H1 (cell line): ENCODE measurements around the gene INHBB. TPM values are rescaled to one million over a fixed set of nuclear protein-coding genes. Genes with fewer than 3 reads are reported as not detected.

Source experiments
- CHD7 ChIP-seq: fragments of 300-600 bp; sonication (generic); IDR thresholded peaks from 2 replicates; pipeline ENCODE4 v1.7.1; 2012; ENCODE audit warnings: low read length, moderate library complexity, mild to moderate bottlenecking, inconsistent platforms; ENCODE audit not compliant: insufficient replicate concordance
- EGR1 ChIP-seq: IDR thresholded peaks from 2 replicates; pipeline ENCODE4 v1.6.1; 2011; ENCODE audit warnings: low read depth, low read length, borderline replicate concordance
- EP300 ChIP-seq, 2 experiments: IDR thresholded peaks; 1 replicate in 1 of 2; 2 replicates in 1 of 2; pipeline ENCODE4 v1.6.1; 2011 to 2012; ENCODE audit warnings: low read depth in 2 of 2, low read length in 2 of 2, mild to moderate bottlenecking in 2 of 2, borderline replicate concordance in 1 of 2, inconsistent platforms in 1 of 2, moderate library complexity in 1 of 2
- EZH2 ChIP-seq: fragments of 200-600 bp; sonication (generic); IDR thresholded peaks from 2 replicates; pipeline ENCODE4 v1.7.1; 2012; ENCODE audit warnings: low read depth, mild to moderate bottlenecking, moderate library complexity, low read length, inconsistent platforms; ENCODE audit not compliant: severe bottlenecking
- HDAC6 ChIP-seq: IDR thresholded peaks from one replicate; pipeline ENCODE4 v1.7.1; 2012; ENCODE audit warnings: low read depth, mild to moderate bottlenecking, inconsistent platforms, low read length, moderate library complexity
- KDM4A ChIP-seq: IDR thresholded peaks from one replicate; pipeline ENCODE4 v1.7.1; 2012; ENCODE audit warnings: low read depth, mild to moderate bottlenecking, moderate library complexity, low read length, inconsistent platforms; ENCODE audit not compliant: severe bottlenecking
- NRF1 ChIP-seq: IDR thresholded peaks from 2 replicates; pipeline ENCODE4 v1.6.1; 2011; ENCODE audit warnings: mild to moderate bottlenecking, low read depth, low read length, improper control_type of control experiment
- POLR2AphosphoS5 ChIP-seq: IDR thresholded peaks from 2 replicates; pipeline ENCODE4 v1.6.1; 2011; ENCODE audit warnings: low read depth, low read length
- SIRT6 ChIP-seq: IDR thresholded peaks from one replicate; pipeline ENCODE4 v1.7.1; 2012; ENCODE audit warnings: low read length, inconsistent platforms
- TBP ChIP-seq: IDR thresholded peaks from 2 replicates; pipeline ENCODE4 v1.6.1; 2011; ENCODE audit warnings: low read depth, low read length, improper control_type of control experiment
- ZNF274 ChIP-seq: IDR thresholded peaks from 2 replicates; pipeline ENCODE4 v1.7.0; 2012; ENCODE audit warnings: low read length, borderline replicate concordance; ENCODE audit errors: extremely low read depth
- polyA plus RNA-seq, 7 experiments: library from polyadenylated mRNA; depleted of rRNA in 3 of 7; stranded (reverse) in 5 of 7; unstranded in 2 of 7; fragments of >200 nt in 5 of 7; fragments of 200-250 nt in 2 of 7; gene quantifications; 1 replicate in 5 of 7; 2 replicates in 1 of 7; 4 replicates in 1 of 7; pipeline versions ENCODE4 v1.2.1 to v1.2.3, GENCODE V29; 2011 to 2013; ENCODE audit warnings: missing spikeins in 2 of 7, mixed read lengths in 2 of 7
- total RNA-seq: library from RNA; stranded (reverse); fragmentation: NEBNext Ultra II Directional; extraction: Animal tissue kit (Norgen Biotek cat#: 25700); gene quantifications from 2 replicates; pipeline ENCODE4 v1.2.1, GENCODE V29; 2021

Gene INHBB
- total and polyA plus RNA-seq, 2 of the 8 experiments (the other 6 are each of a cell fraction or from before 2014, with no cell fraction given): 0.30 to 0.32 TPM

- TF ChIP-seq CHD7 (no peak), NRF1 (no peak), POLR2AphosphoS5 (no peak), EGR1 (no peak), KDM4A (no peak), SIRT6 (no peak), TBP (0 out of 2 replicates have a peak, but pooled peaks have one; percentile 28), EP300 (IDR thresholded peaks at IDR 0.05; ENCODE audit: borderline replicate concordance in 1 of 2, low read depth in 2 of 2, low read length in 2 of 2) (0 out of 3 replicates have a peak, but pooled peaks of 1 of the 2 experiments have one; percentile 27), ZNF274 (no peak), EZH2 (peak; percentile 65), HDAC6 (no peak)
Observed at GRCh38 chr2:120343433-120344105, 2.4 kb upstream of the INHBB start (continued).
